HEK293 (cell line): ENCODE measurements around the gene ASXL3.

Experiments
- CTCF ChIA-PET: fragments of 350-600 bp; formaldehyde crosslinking; extraction: SDS; loops from one replicate; lab custom pipeline; 2021; ENCODE audit warnings: antibody characterized with exemption; lab: Yijun Ruan, JAX
- POLR2A ChIA-PET: fragments of 300-600 bp; formaldehyde crosslinking; extraction: SDS; loops from one replicate; lab custom pipeline; 2020; ENCODE audit warnings: antibody characterized with exemption, inconsistent platforms; lab: Yijun Ruan, JAX
- H3K27ac ChIP-seq: fragments of 200-500 bp; sonication (Bioruptor generic); 2 replicates; pipeline ENCODE4 v1.5.1; 2014; ENCODE audit warnings: low read depth, low read length, control low read depth, inconsistent platforms; ENCODE audit errors: extremely low read depth
- H3K36me3 ChIP-seq, 2 experiments: fragments of 200-500 bp in 1 of 2; sonication (Bioruptor generic) in 1 of 2; 1 replicate in 1 of 2; 2 replicates in 1 of 2; pipeline ENCODE4 v1.5.1; 2014 to 2017; ENCODE audit warnings: inconsistent platforms in 2 of 2, low read length in 2 of 2; ENCODE audit not compliant: control insufficient read depth in 2 of 2, insufficient read depth in 1 of 2
- H3K4me1 ChIP-seq: fragments of 200-500 bp; sonication (Bioruptor generic); 2 replicates; pipeline ENCODE4 v1.5.1; 2014; ENCODE audit warnings: mild to moderate bottlenecking, low read length, inconsistent platforms; ENCODE audit not compliant: control insufficient read depth, insufficient read depth
- H3K4me3 ChIP-seq: 2 replicates; pipeline ENCODE4 v1.5.1; 2011; ENCODE audit warnings: low read depth, mild to moderate bottlenecking, control low read depth, low read length, moderate library complexity
- H3K9me3 ChIP-seq: fragments of 200-500 bp; sonication (Bioruptor generic); 2 replicates; pipeline ENCODE4 v1.5.1; 2014; ENCODE audit warnings: low read depth, low read length, inconsistent platforms; ENCODE audit not compliant: control insufficient read depth, insufficient read depth
- FEZF1 ChIP-seq: fragments of 450-650 bp; formaldehyde crosslinking; IDR thresholded peaks from 2 replicates; pipeline ENCODE4 v1.5.1; 2016; ENCODE audit warnings: missing biosample characterization, missing genetic modification characterization
- GLIS2 ChIP-seq: fragments of 450-650 bp; formaldehyde crosslinking; IDR thresholded peaks from 2 replicates; pipeline ENCODE4 v1.5.1; 2016; ENCODE audit warnings: missing biosample characterization, missing genetic modification characterization
- HOXA7 ChIP-seq: sonication (generic); formaldehyde crosslinking; IDR thresholded peaks from 2 replicates; pipeline ENCODE4 v1.8.1; 2022; ENCODE audit warnings: missing genetic modification reagents, borderline replicate concordance
- KLF1 ChIP-seq: fragments of 450-650 bp; formaldehyde crosslinking; IDR thresholded peaks from 2 replicates; pipeline ENCODE4 v1.5.1; 2016; ENCODE audit warnings: missing biosample characterization, missing genetic modification characterization
- OVOL3 ChIP-seq: fragments of 450-650 bp; formaldehyde crosslinking; IDR thresholded peaks from 2 replicates; pipeline ENCODE4 v1.5.1; 2016; ENCODE audit warnings: missing biosample characterization, missing genetic modification characterization
- TCF7L2 ChIP-seq: IDR thresholded peaks from 2 replicates; pipeline ENCODE4 v1.6.1; 2011; ENCODE audit warnings: low read depth, mild to moderate bottlenecking, inconsistent platforms, low read length, moderate library complexity, borderline replicate concordance
- ZBTB1 ChIP-seq: fragments of 450-650 bp; formaldehyde crosslinking; IDR thresholded peaks from 2 replicates; pipeline ENCODE4 v1.5.1; 2016; ENCODE audit warnings: missing biosample characterization, missing genetic modification characterization
- ZBTB49 ChIP-seq: fragments of 450-650 bp; formaldehyde crosslinking; IDR thresholded peaks from 2 replicates; pipeline ENCODE4 v1.5.1; 2016; ENCODE audit warnings: missing biosample characterization, missing genetic modification characterization, low read depth
- ZBTB8A ChIP-seq: fragments of 450-650 bp; formaldehyde crosslinking; IDR thresholded peaks from 2 replicates; pipeline ENCODE4 v1.5.1; 2016; ENCODE audit warnings: missing biosample characterization, missing genetic modification characterization
- ZEB2 ChIP-seq: fragments of 450-650 bp; formaldehyde crosslinking; IDR thresholded peaks from 2 replicates; pipeline ENCODE4 v1.5.1; 2016; ENCODE audit warnings: missing biosample characterization, missing genetic modification characterization
- ZFHX2 ChIP-seq: fragments of 450-650 bp; formaldehyde crosslinking; conservative IDR thresholded peaks from 2 replicates; pipeline ENCODE4 v1.5.1; 2016; ENCODE audit warnings: missing biosample characterization, missing genetic modification characterization
- ZFP37 ChIP-seq: fragments of 450-650 bp; formaldehyde crosslinking; IDR thresholded peaks from 2 replicates; pipeline ENCODE4 v1.5.1; 2016; ENCODE audit warnings: missing biosample characterization, missing genetic modification characterization
- ZFP69B ChIP-seq: fragments of 450-650 bp; formaldehyde crosslinking; IDR thresholded peaks from 2 replicates; pipeline ENCODE4 v1.5.1; 2016; ENCODE audit warnings: missing biosample characterization, missing genetic modification characterization
- ZNF16 ChIP-seq: fragments of 450-650 bp; formaldehyde crosslinking; IDR thresholded peaks from 2 replicates; pipeline ENCODE4 v1.5.1; 2016; ENCODE audit warnings: low read depth, missing biosample characterization, missing genetic modification characterization
- ZNF169 ChIP-seq: fragments of 450-650 bp; formaldehyde crosslinking; IDR thresholded peaks from 2 replicates; pipeline ENCODE4 v1.5.1; 2016; ENCODE audit warnings: missing biosample characterization, missing genetic modification characterization
- ZNF175 ChIP-seq: fragments of 450-650 bp; formaldehyde crosslinking; IDR thresholded peaks from 2 replicates; pipeline ENCODE4 v1.5.1; 2016; ENCODE audit warnings: missing biosample characterization, missing genetic modification characterization
- ZNF211 ChIP-seq: fragments of 450-650 bp; formaldehyde crosslinking; IDR thresholded peaks from 2 replicates; pipeline ENCODE4 v1.5.1; 2016; ENCODE audit warnings: low read depth, missing biosample characterization, missing genetic modification characterization
- ZNF214 ChIP-seq: fragments of 450-650 bp; formaldehyde crosslinking; IDR thresholded peaks from 2 replicates; pipeline ENCODE4 v1.5.1; 2017; ENCODE audit warnings: missing biosample characterization, mild to moderate bottlenecking, missing genetic modification characterization, borderline replicate concordance
- ZNF221 ChIP-seq: fragments of 450-650 bp; formaldehyde crosslinking; IDR thresholded peaks from 2 replicates; pipeline ENCODE4 v1.5.1; 2017; ENCODE audit warnings: missing biosample characterization, missing genetic modification characterization, borderline replicate concordance
- ZNF223 ChIP-seq: fragments of 450-650 bp; formaldehyde crosslinking; IDR thresholded peaks from 2 replicates; pipeline ENCODE4 v1.5.1; 2016; ENCODE audit warnings: missing biosample characterization, missing genetic modification characterization
- ZNF23 ChIP-seq: fragments of 450-650 bp; formaldehyde crosslinking; IDR thresholded peaks from 2 replicates; pipeline ENCODE4 v1.5.1; 2016; ENCODE audit warnings: missing biosample characterization, missing genetic modification characterization, borderline replicate concordance
- ZNF426 ChIP-seq: fragments of 450-650 bp; formaldehyde crosslinking; IDR thresholded peaks from 2 replicates; pipeline ENCODE4 v1.5.1; 2017; ENCODE audit warnings: missing biosample characterization, missing genetic modification characterization, mild to moderate bottlenecking, inconsistent platforms, moderate library complexity
- ZNF48 ChIP-seq: fragments of 450-650 bp; formaldehyde crosslinking; IDR thresholded peaks from 2 replicates; pipeline ENCODE4 v1.5.1; 2016; ENCODE audit warnings: missing biosample characterization, missing genetic modification characterization
- ZNF521 ChIP-seq: fragments of 450-650 bp; formaldehyde crosslinking; IDR thresholded peaks from 2 replicates; pipeline ENCODE4 v1.5.1; 2017; ENCODE audit warnings: missing biosample characterization, mild to moderate bottlenecking, missing genetic modification characterization
- ZNF555 ChIP-seq: fragments of 450-650 bp; formaldehyde crosslinking; conservative IDR thresholded peaks from 2 replicates; pipeline ENCODE4 v1.5.1; 2017; ENCODE audit warnings: missing biosample characterization, mild to moderate bottlenecking, missing genetic modification characterization, inconsistent platforms
- ZNF560 ChIP-seq: fragments of 450-650 bp; formaldehyde crosslinking; IDR thresholded peaks from 2 replicates; pipeline ENCODE4 v1.5.1; 2017; ENCODE audit warnings: missing biosample characterization, missing genetic modification characterization, borderline replicate concordance
- ZNF600 ChIP-seq: fragments of 450-650 bp; formaldehyde crosslinking; IDR thresholded peaks from 2 replicates; pipeline ENCODE4 v1.5.1; 2016; ENCODE audit warnings: missing biosample characterization, missing genetic modification characterization
- ZNF629 ChIP-seq: fragments of 450-650 bp; formaldehyde crosslinking; IDR thresholded peaks from 2 replicates; pipeline ENCODE4 v1.5.1; 2017; ENCODE audit warnings: missing biosample characterization, missing genetic modification characterization
- ZNF707 ChIP-seq: fragments of 450-650 bp; formaldehyde crosslinking; IDR thresholded peaks from 2 replicates; pipeline ENCODE4 v1.5.1; 2016; ENCODE audit warnings: missing biosample characterization, missing genetic modification characterization
- ZSCAN5A ChIP-seq: fragments of 450-650 bp; formaldehyde crosslinking; IDR thresholded peaks from 2 replicates; pipeline ENCODE4 v1.5.1; 2016; ENCODE audit warnings: missing biosample characterization, missing genetic modification characterization

The ASXL3 gene

DNA sequence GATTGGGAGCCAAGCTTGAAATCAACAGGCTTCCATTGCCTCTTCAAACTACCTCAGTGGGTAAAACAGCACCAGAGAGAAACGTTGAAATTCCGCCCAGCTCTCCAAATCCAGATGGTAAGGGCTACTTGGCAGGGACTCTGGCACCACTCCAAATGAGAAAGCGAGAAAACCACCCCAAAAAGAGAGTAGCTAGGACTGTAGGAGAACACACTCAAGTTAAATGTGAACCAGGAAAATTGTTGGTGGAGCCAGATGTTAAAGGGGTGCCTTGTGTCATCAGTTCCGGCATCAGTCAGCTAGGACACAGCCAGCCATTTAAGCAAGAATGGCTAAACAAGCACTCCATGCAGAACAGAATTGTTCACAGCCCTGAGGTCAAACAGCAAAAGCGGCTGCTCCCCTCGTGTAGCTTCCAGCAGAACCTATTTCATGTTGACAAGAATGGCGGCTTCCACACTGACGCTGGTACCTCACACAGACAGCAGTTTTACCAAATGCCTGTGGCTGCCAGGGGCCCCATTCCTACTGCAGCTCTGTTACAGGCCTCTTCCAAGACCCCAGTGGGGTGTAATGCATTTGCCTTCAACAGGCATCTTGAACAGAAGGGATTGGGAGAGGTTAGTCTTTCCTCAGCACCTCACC is 167.3 kb downstream of the ASXL3 start:
- ChIA-PET POLR2A (no interaction called here), CTCF (interaction anchor here (2.6 kb wide), 1 partner anchor 10 kb away, joined by 9 read pairs; no protein-coding TSS in a partner anchor)
- H3K4me1 ChIP-seq, result no peaks in the 10 kb centered on the region
- TF ChIP-seq TCF7L2 (no peak), ZNF23 (tag by site-specific recombination) (no peak), ZNF555 (tag by site-specific recombination) (no peak), ZNF48 (tag by site-specific recombination) (no peak), ZNF214 (tag by site-specific recombination) (no peak), ZNF169 (tag by site-specific recombination) (no peak), ZBTB8A (tag by site-specific recombination) (no peak), ZNF223 (no peak), ZNF175 (tag by site-specific recombination) (no peak), ZNF211 (tag by site-specific recombination) (no peak), ZNF426 (no peak), ZNF16 (no peak), ZBTB1 (tag by site-specific recombination) (no peak), ZNF707 (tag by site-specific recombination) (no peak), ZBTB49 (no peak), ZNF221 (tag by site-specific recombination) (no peak), ZFHX2 (tag by site-specific recombination) (no peak)
- TF ChIP-seq, all 188 proteins: peak for 0
- Histone ChIP-seq H3K9me3 (no peaks in the 10 kb centered on the region), H3K36me3 (peaks cover 0 to 29% of the 10 kb centered on the region in 2 experiments; a peak in 1 of 3 replicates), H3K27ac (no peak overlapping the region), H3K4me3 (no peak overlapping the region)

GRCh38 chr18:33745871-33746545 is 168.0 kb downstream of the ASXL3 start:
- POLR2A ChIA-PET, result no interaction called here
- CTCF ChIA-PET, result interaction anchor here (2.6 kb wide), 1 partner anchor 11 kb away, joined by 9 read pairs; no protein-coding TSS in a partner anchor
- H3K4me1 ChIP-seq, result no peaks in the 10 kb centered on the region
- no peak overlapping the region for H3K4me3 ChIP-seq
- no peak overlapping the region for H3K27ac ChIP-seq
- no peaks in the 10 kb centered on the region for H3K9me3 ChIP-seq
- H3K36me3 ChIP-seq, result peaks cover 0 to 29% of the 10 kb centered on the region in 2 experiments; a peak in 1 of 3 replicates
- TF ChIP-seq FEZF1 (no peak), ZSCAN5A (no peak), ZNF600 (tag by site-specific recombination) (no peak), HOXA7 (no peak), ZFP37 (tag by site-specific recombination) (no peak), ZNF521 (no peak), GLIS2 (no peak), ZNF629 (tag by site-specific recombination) (no peak), ZNF48 (tag by site-specific recombination) (no peak), ZNF560 (no peak), ZEB2 (tag by site-specific recombination) (no peak), ZNF223 (no peak), ZFP69B (tag by site-specific recombination) (no peak), OVOL3 (no peak), KLF1 (tag by site-specific recombination) (no peak)
